Stimulated activated CD4-positive, alpha-beta T cell treated with anti-CD3 and anti-CD28 coated beads, Interleukin-15, amount 100 ng/mL, for 24 hours (primary cell): ENCODE results near the gene SYNGR3.
"Not testable (repeated sequence)": the region's sequence is repeated elsewhere in the genome, so short reads cannot be mapped to it uniquely, and the experiment has no call there.

Experiments used
- DNase-seq: peaks from one replicate; pipeline ENCODE4 v3.0.0-alpha.2; 2020

Gene SYNGR3

DNA sequence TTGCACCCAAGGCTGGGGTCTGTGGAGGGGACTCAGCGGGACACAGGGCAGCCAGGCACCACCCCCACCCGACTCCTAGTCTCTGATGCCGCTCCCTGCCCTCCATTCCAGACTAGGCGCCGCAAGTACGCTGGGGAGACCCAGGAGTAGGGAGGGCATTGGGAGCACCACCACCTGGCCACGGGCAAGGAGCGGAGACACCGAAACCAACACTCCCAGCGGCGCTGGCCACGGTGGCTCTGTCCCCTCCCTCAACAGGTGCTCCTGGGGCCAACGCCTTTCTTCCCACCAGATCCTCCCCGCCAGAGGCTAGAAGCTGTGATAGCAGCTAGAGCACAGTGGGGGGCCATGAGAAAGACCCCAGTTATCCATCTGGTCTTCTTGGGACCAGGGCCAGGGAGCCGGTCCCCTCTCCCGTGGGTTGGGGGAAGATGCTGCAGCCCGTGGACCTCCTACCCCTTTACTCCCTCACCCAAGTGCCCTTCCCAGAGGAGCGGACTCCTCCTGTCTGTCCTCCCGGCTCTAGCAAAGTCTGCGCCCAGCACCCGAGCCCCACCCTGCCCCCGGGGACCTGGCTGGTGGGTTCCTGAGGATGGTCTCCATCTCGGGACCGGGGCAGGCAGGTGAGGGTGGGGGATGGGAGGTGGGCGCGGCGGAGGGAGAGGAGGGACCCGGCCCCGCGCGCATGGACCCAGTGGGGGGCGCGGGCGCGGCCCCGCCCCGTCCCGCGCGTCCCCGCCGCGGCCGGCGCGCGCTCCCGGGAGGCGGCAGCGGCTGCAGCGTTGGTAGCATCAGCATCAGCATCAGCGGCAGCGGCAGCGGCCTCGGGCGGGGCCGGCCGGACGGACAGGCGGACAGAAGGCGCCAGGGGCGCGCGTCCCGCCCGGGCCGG, at the start of gene SYNGR3:
Gene SYNGR3 (plus strand): TSS at position 762 of the 892 bp plus-strand sequence. CDS start 133 bp downstream, outside the sequence.
- DNase-seq: no peak

GRCh38 chr16:1940273-1941161, 49.3 kb upstream of the SYNGR3 start:
- no peak for DNase-seq

- no peak for DNase-seq
These were observed 48.4 kb upstream of the SYNGR3 start for GRCh38 chr16:1941162-1942046.

- DNase-seq: peak; percentile 40
These were observed 47.5 kb upstream of the SYNGR3 start for GRCh38 chr16:1942047-1942809.

GRCh38 chr16:1942810-1943726, 46.7 kb upstream of the SYNGR3 start, which contains the start of gene MSRB1:
MSRB1 (minus strand) TSS chr16:1943199; CDS start chr16:1943156, 43 bp downstream.
- DNase-seq: peak; percentile 100

DNA sequence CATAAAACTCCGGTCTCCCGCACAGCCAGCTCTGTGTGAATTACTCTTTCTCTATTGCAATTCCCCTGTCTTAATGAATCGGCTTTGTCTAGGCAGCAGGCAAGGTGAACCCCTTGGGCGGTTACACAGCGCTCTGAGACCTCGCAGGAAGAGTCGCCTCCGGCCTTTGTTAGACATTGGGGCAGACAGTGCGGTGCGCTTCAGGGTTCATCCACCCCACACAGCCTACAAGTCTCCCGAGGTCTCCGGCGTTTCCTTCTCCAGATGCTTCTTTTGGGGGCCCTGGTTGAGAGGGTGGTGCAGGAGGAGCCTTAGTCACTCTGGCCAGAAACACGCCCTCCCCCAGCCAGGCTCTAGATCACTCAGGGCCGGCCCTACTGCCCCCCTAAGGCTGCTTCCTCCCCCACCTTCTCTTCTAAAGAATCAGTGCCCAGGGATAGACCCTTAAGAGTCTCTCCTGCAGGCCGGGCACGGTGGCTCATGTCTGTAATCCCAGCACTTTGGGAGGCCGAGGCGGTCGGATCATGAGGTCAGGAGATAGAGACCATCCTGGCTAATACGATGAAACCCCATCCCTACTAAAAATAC, 45.1 kb upstream of the SYNGR3 start:
- no peak for DNase-seq

GRCh38 chr16:1945559-1946391, 44.0 kb upstream of the SYNGR3 start:
- DNase-seq: no peak

DNA sequence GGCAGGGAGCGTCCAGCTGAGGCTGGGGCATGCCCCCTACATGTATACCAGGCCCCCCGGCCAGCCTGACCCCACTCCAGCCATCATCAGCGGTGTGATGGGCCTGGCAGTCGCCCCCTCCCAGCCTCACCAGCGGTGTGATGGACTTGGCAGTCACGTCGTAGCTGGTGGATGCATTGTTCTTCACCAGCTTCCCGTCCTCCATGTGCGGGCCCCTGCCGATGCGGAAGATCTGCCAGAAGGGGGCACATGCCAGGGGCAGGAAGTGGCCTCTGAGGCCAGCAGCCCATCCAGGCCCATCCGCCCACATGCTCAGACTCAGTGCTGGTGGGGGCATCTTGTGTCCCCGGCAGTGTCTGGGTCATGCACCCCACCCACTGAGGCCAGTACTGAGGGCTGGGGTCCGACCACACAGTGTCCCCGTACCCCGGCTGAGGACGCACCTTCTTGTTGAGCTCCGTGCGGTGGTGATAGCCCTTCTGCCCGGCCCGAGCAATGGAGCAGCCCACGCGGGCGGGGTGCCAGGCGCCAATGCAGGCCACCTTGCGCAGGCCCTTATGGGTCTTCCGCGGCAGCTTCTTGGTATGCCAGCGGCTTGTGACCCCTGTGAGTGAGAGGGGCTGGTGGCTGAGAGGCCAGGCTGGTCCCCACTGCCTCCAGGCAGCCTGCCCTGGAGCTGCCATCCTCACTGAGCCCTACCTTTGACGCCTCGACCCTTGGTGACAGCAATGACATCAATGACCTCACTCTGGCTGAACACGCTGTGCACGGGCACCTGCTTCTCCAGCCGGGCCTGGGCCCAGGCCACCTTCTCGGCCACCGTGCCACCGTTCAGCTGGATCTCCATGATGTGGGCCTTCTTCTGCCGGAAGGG, 43.0 kb upstream of the SYNGR3 start:
- no peak for DNase-seq

DNA sequence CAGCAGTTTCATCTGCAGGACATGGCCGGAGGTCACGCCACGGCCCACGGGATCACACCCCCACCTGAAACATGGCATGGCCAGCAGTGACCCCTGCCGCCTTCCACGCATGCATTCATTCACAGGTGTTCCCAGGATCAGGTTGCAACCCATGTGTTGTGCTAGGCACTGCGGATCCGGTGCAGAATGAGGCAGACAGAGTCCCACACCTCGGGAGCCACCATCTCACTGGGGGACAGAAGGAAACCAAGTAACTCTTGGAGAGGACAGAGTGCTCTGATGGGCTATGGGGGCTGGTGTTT, 42.5 kb upstream of the SYNGR3 start:
- DNase-seq: no peak

DNA sequence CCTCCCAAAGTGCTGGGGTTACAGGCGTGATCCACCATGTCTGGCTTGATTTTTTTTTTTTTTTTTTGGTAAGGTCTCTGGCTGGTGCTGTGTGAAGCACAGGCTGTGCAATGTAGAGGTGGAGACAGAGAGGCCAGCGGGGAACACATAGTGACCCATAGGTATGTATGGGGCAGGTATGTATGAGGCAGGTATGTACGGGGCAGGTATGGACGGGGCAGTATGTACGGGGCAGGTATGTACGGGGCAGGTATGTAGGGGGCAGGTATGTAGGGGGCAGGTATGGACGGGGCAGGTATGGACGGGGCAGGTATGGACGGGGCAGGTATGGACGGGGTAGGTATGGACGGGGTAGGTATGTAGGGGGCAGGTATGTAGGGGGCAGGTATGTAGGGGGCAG, 40.3 kb upstream of the SYNGR3 start:
- DNase-seq: no peak

- no peak for DNase-seq
These were observed 39.7 kb upstream of the SYNGR3 start for GRCh38 chr16:1950047-1950446.

- DNase-seq: no peak
These were observed 39.2 kb upstream of the SYNGR3 start for GRCh38 chr16:1950559-1950958.

GRCh38 chr16:1953734-1954133, 36.0 kb upstream of the SYNGR3 start:
- DNase-seq: no peak

GRCh38 chr16:1957434-1958142, 32.2 kb upstream of the SYNGR3 start:
- DNase-seq: not testable (repeated sequence)

DNA sequence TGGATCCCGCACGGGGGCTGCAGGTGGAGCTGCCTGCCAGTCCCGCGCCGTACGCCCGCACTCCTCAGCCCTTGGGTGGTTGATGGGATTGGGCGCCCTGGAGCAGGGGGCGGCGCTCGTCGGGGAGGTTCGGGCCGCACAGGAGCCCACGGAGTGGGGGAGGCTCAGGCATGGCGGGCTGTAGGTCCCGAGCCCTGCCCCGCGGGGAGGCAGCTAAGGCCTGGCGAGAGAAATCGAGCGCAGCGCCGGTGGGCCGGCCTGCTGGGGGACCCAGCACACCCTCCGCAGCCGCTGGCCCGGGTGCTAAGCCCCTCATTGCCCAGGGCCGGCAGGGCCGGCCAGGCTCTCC, 31.7 kb upstream of the SYNGR3 start:
- DNase-seq: not testable (repeated sequence)

DNA sequence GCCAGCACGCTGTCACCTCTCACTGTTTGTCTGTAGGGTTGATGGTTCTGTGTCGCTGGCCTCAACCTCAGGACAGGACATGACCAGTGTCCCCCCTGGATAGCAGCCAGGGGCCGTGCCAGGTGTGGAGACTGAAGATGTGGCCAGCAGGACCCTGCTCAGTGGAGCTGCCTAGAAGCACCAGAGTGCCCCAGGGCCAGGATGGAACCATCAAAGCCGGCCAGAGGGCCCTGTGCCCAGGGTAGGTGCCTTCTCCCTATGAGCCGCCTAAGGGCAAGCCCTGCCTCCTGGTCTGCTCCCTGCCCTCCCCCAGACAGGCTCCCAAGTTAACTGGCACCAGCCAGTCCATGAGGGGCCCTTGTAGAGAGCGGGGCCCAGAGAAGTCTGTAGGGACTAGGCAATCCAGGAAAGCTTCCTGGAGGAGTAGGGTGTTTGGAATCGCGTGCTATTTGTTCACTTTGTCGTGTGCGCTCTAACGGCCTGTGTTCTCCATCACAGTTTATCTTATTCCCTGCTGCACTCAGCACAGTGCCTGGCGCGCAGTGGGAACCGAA, 31.0 kb upstream of the SYNGR3 start:
- no peak for DNase-seq

DNA sequence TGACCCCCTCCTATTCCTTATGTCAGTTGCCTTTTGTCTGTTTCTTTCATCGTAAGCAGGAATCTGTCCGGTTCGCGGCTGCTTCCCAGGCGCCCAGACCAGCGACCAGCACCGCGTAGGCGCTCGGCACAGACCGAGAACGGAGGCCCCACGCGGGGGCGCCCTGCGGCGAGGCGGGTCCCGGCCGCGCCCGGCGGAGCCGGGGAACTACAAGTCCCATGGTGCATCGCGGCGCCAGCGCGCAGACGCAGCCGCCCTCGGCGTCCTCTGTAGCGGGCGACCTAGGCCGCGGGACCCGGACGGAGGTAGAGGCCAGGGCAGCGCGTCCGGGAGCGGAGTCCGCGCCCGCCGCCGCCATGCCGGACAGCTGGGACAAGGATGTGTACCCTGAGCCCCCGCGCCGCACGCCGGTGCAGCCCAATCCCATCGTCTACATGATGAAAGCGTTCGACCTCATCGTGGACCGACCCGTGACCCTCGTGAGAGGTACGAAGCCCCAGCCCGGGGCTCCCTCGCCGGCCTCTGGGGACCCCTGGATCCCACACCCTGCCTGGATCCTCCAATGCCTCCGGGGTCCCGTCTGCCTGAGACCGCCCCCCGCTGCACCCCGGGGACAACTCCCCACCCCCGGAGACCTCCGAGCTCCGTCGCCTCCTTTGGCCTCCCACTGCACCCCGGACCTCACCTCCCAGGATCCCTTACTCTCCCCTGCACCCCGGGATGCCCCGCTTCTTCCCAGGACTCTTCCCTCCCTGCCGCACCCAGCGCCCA, 30.3 kb upstream of the SYNGR3 start, which contains the start of gene NDUFB10:
Gene NDUFB10 (plus strand): TSS at position 270 of the 771 bp plus-strand sequence. CDS start 87 bp downstream, at position 357.
- DNase-seq: peak; percentile 96
